G401 (cell line): ENCODE measurements around the gene SLIT3. TPM values are rescaled to one million over a fixed set of nuclear protein-coding genes. Genes with fewer than 3 reads are reported as not detected.

Experiments used
- DNase-seq: peaks from one replicate; pipeline ENCODE4 v3.0.0-alpha.2; 2015; ENCODE audit warnings: low spot score
- in situ Hi-C: cut with HindIII; loops from 2 replicates; pipeline ENCODE4 v1.10.0; 2016; ENCODE audit warnings: low sequenced_read_pairs, mixed read lengths
- total RNA-seq: library from RNA; depleted of rRNA; stranded (reverse); fragments of >200 nt; shearing (Covaris generic); gene quantifications from 2 replicates; pipeline ENCODE4 v1.2.3, GENCODE V29; 2014

Gene SLIT3
- total RNA-seq, 1 experiment from 2014 or later: 0.03 TPM

GRCh38 chr5:168612123-168612522, 688.8 kb downstream of the SLIT3 start:
- DNase-seq: no peak
- in situ Hi-C loops: no loop called here
